Stimulated activated CD8-positive, alpha-beta memory T cell treated with anti-CD3 and anti-CD28 coated beads, Interleukin-15, amount 100 ng/mL, for 1 hour (primary cell): Measurements from ENCODE around the gene SCO1.
A peak's percentile ranks its signal among the peaks of the same experiment; 100 is the strongest.

Experiments used
- DNase-seq: peaks from one replicate; pipeline ENCODE4 v3.0.0-alpha.2; 2020; ENCODE audit warnings: low read depth

The SCO1 gene

GRCh38 chr17:10652984-10653659, 44.2 kb downstream of the SCO1 start:
- DNase-seq: no peak

GRCh38 chr17:10651927-10652326, 45.4 kb downstream of the SCO1 start:
- no peak for DNase-seq

- no peak for DNase-seq
Observed at GRCh38 chr17:10649602-10650001, 47.7 kb downstream of the SCO1 start.

GRCh38 chr17:10648956-10649355, 48.4 kb downstream of the SCO1 start:
- no peak for DNase-seq

GRCh38 chr17:10648381-10648780, 49.0 kb downstream of the SCO1 start:
- no peak for DNase-seq

GRCh38 chr17:10646392-10646990, 50.8 kb downstream of the SCO1 start:
- peak; percentile 65 for DNase-seq

- DNase-seq: no peak
Observed at GRCh38 chr17:10640475-10640874, 56.9 kb downstream of the SCO1 start.

- no peak for DNase-seq
Observed at GRCh38 chr17:10638151-10638550, 59.2 kb downstream of the SCO1 start.

GRCh38 chr17:10635290-10635689, 62.0 kb downstream of the SCO1 start:
- DNase-seq: no peak

- no peak for DNase-seq
Observed at GRCh38 chr17:10633738-10634379, 63.5 kb downstream of the SCO1 start.

GRCh38 chr17:10631701-10632100, 65.6 kb downstream of the SCO1 start:
- no peak for DNase-seq

- no peak for DNase-seq
Observed at GRCh38 chr17:10631048-10631700, 66.2 kb downstream of the SCO1 start.

- DNase-seq: no peak
Observed at GRCh38 chr17:10629706-10630105, 67.6 kb downstream of the SCO1 start.

GRCh38 chr17:10628756-10629155, 68.6 kb downstream of the SCO1 start:
- DNase-seq: no peak

- DNase-seq: no peak
Observed at GRCh38 chr17:10626390-10626789, 70.9 kb downstream of the SCO1 start.

GRCh38 chr17:10624969-10625368, 72.4 kb downstream of the SCO1 start:
- no peak for DNase-seq

GRCh38 chr17:10623737-10624338, 73.5 kb downstream of the SCO1 start:
- no peak for DNase-seq

GRCh38 chr17:10622617-10623485, 74.5 kb downstream of the SCO1 start:
- no peak for DNase-seq
